NT2/D1 (cell line): ENCODE data around the gene PLXNA3.

Experiments used
- SUZ12 ChIP-seq: IDR thresholded peaks from 2 replicates; pipeline ENCODE4 v1.6.1; 2011; ENCODE audit not compliant: insufficient read length, insufficient read depth; ENCODE audit errors: extremely low read depth
- YY1 ChIP-seq: IDR thresholded peaks from 2 replicates; pipeline ENCODE4 v1.6.1; 2011; ENCODE audit not compliant: insufficient read length, insufficient read depth
- ZNF274 ChIP-seq: IDR thresholded peaks from 2 replicates; pipeline ENCODE4 v1.6.1; 2011; ENCODE audit warnings: mild to moderate bottlenecking, low read depth, low read length

DNA sequence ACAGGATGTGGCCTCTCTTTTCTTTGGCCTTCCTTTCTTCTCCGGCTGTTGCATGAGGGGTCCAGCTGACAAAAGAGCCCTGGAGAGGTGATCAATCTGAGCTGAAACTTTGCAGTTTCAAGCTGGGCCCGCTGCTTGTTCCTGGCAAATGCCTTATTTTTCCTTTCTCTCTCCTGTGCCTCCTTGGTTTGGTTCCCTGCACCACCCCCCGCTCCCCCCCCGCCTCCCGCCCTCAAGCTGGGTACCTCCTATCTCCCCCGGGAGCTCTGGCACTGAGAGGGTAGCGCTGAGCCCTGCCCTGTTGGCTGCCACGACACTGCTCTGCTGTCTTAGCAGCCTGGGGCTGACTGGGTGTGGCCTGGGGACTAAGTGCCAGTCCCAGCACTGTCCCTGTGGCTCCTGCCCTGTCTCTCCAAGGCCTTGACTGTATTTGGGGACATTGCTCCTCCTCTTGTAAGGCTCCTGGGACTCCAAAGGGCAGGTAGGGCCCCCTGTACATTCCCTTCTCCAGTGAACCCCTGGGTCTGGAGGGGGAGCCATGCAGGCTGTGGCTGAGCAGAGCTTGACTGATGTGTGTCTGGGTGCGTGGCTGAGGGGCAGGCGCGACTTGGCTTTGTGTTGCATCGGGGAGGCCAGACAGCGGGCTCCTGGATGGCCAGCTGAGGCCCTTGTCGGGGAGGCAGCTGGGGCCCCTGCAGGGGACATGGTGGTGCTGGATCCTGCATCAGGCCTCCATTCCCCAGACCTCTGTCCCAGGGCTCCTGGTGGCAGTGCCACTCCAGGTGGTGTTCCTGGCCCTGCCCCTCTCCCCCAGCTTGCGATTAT, 1.1 kb downstream of the PLXNA3 start:
- TF ChIP-seq YY1 (no peak), ZNF274 (no peak), SUZ12 (no peak)
